SH-SY5Y (cell line): ENCODE measurements around the gene PXYLP1.

Experiments
- GATA2 ChIP-seq: IDR thresholded peaks from 2 replicates; pipeline ENCODE4 v1.6.1; 2011; ENCODE audit warnings: mild to moderate bottlenecking, low read depth, low read length
- GATA3 ChIP-seq: IDR thresholded peaks from 2 replicates; pipeline ENCODE4 v1.6.1; 2011; ENCODE audit warnings: low read depth, mild to moderate bottlenecking, low read length, moderate library complexity

The PXYLP1 gene

GRCh38 chr3:141306276-141306675 lies 74.7 kb downstream of the PXYLP1 start:
- no peak for TF ChIP-seq GATA2
- TF ChIP-seq GATA3 = no peak

- TF ChIP-seq GATA3 (no peak), GATA2 (no peak)
Measured at GRCh38 chr3:141306922-141307321, 75.3 kb downstream of the PXYLP1 start.

- TF ChIP-seq GATA2 (no peak), GATA3 (no peak)
Measured at GRCh38 chr3:141307351-141308059, 75.9 kb downstream of the PXYLP1 start.

GRCh38 chr3:141308588-141309218 lies 77.1 kb downstream of the PXYLP1 start:
- no peak for TF ChIP-seq GATA2
- no peak for TF ChIP-seq GATA3

- TF ChIP-seq GATA2 (no peak), GATA3 (no peak)
Measured at GRCh38 chr3:141311170-141311495, 79.5 kb downstream of the PXYLP1 start.

- TF ChIP-seq GATA3 (no peak), GATA2 (no peak)
Measured at GRCh38 chr3:141311496-141312353, 80.1 kb downstream of the PXYLP1 start.

- no peak for TF ChIP-seq GATA3
- TF ChIP-seq GATA2 = no peak
Measured at GRCh38 chr3:141312354-141313092, 80.9 kb downstream of the PXYLP1 start.

GRCh38 chr3:141313093-141313683 lies 81.6 kb downstream of the PXYLP1 start:
- no peak for TF ChIP-seq GATA2
- no peak for TF ChIP-seq GATA3

GRCh38 chr3:141316851-141317250 lies 85.2 kb downstream of the PXYLP1 start:
- TF ChIP-seq GATA3 (no peak), GATA2 (no peak)

GRCh38 chr3:141320399-141321108 lies 88.9 kb downstream of the PXYLP1 start:
- TF ChIP-seq GATA3 (no peak), GATA2 (no peak)

GRCh38 chr3:141321109-141321497 lies 89.5 kb downstream of the PXYLP1 start:
- TF ChIP-seq GATA2 (no peak), GATA3 (no peak)

GRCh38 chr3:141323936-141324704 lies 92.5 kb downstream of the PXYLP1 start:
- TF ChIP-seq GATA2 = no peak
- TF ChIP-seq GATA3 = no peak
